Astrocyte (in vitro differentiated cells and primary cell): ENCODE measurements around the gene CDC25B.

Experiments
- CTCF ChIP-seq: IDR thresholded peaks from 2 replicates; pipeline ENCODE4 v1.5.1; 2011; ENCODE audit warnings: low read depth, mild to moderate bottlenecking, inconsistent platforms, low read length, moderate library complexity; ENCODE audit not compliant: insufficient read depth
- EZH2 ChIP-seq: IDR thresholded peaks from 2 replicates; pipeline ENCODE4 v1.6.1; 2012; ENCODE audit warnings: mild to moderate bottlenecking, low read length, inconsistent platforms; ENCODE audit not compliant: insufficient read depth

- TF ChIP-seq CTCF (no peak), EZH2 (no peak)
Observed at GRCh38 chr20:3798908-3799248, 2.8 kb downstream of the CDC25B start.
